Right cardiac atrium (tissue), 5 donors: ENCODE results near the gene NOX4. TPM values are rescaled to one million over a fixed set of nuclear protein-coding genes. Genes with fewer than 3 reads are reported as not detected.
"Not testable (repeated sequence)": the region's sequence is repeated elsewhere in the genome, so short reads cannot be mapped to it uniquely, and the experiment has no call there.

Experiments used
- ATAC-seq, 2 donors: fragments of 200-7000 bp; cut with Tn5 transposase; one replicate each; pipeline versions ENCODE4 v1.8.0 to v1.9.1; 2020; ENCODE audit warnings: moderate library complexity in 2 of 2, mild to moderate bottlenecking in 1 of 2
- DNase-seq, 3 donors: peaks; one replicate each; pipeline ENCODE4 v3.0.0-alpha.2; 2020
- H3K27ac ChIP-seq: one replicate; pipeline ENCODE4 v1.5.1; 2013; ENCODE audit warnings: mild to moderate bottlenecking, low read length, control low read depth, moderate library complexity
- H3K27me3 ChIP-seq: one replicate; pipeline ENCODE4 v1.6.1; 2013; ENCODE audit not compliant: control insufficient read depth, insufficient read depth
- H3K4me1 ChIP-seq: one replicate; pipeline ENCODE4 v1.6.1; 2013; ENCODE audit warnings: low read length; ENCODE audit not compliant: control insufficient read depth, insufficient read depth
- H3K4me3 ChIP-seq: one replicate; pipeline ENCODE4 v1.5.1; 2013; ENCODE audit warnings: low read length, control low read depth
- H3K9me3 ChIP-seq: one replicate; pipeline ENCODE4 v1.6.1; 2013; ENCODE audit warnings: low read length; ENCODE audit not compliant: control insufficient read depth
- WGBS: extraction: QIAGEN DNeasy Blood & Tissue Kit; methylation state at CpG from one replicate; pipeline ENCODE4 v1.1.7; 2013; 5-methylcytosine and 5-hydroxymethylcytosine counted together
- intact Hi-C, 4 donors: fragments of 100-400 bp; cut with DNase I; formaldehyde crosslinking; loops; one replicate each; pipeline versions ENCODE4 v1.11.0 to v1.14.0; 2022 to 2023
- polyA plus RNA-seq: library from polyadenylated mRNA; stranded (reverse); fragments of 200-250 nt; gene quantifications from one replicate; pipeline ENCODE4 v1.2.3, GENCODE V29; 2013
- total RNA-seq, 4 donors: library from RNA; stranded (reverse); fragmentation: NEBNext Ultra II Directional; extraction: Animal tissue kit (Norgen Biotek cat#: 25700); gene quantifications; one replicate each; pipeline ENCODE4 v1.2.1, GENCODE V29; 2021
- donor health status: healthy with polysubstance abuse.
- donor health status: DM: no; HTN: yes; CAD: no.
- donor health status: DM: no; HTN: no; CAD: no.
- donor health status: DM: no; HTN: yes; CAD: no; lungs with severe emphysema.
- donor health status: DM: yes; HTN: yes; CAD: no.

The NOX4 gene
- total and polyA plus RNA-seq, 5 donors = 4.7 to 9.3 (median 7.6) TPM

DNA sequence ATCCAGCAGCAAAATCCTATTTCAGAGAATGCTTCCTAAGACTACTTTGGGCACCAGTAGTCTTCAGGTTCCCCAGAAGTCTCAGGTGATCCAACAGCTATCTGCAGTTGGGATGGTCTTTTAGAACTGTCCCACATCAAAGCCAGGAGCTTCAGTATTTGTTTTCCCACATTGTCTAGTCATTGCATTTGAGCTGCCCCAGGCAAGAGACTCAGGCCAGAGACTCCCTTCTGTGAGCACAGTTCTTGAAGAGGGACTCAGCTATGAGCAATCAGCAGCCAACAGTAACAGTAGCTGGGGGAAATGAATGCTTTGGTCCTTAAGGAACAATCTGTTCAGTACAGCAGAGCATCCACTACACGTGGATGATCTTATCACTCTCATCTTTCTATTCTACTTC is 188.1 kb downstream of the NOX4 start:
- not testable (repeated sequence) for ATAC-seq

DNA sequence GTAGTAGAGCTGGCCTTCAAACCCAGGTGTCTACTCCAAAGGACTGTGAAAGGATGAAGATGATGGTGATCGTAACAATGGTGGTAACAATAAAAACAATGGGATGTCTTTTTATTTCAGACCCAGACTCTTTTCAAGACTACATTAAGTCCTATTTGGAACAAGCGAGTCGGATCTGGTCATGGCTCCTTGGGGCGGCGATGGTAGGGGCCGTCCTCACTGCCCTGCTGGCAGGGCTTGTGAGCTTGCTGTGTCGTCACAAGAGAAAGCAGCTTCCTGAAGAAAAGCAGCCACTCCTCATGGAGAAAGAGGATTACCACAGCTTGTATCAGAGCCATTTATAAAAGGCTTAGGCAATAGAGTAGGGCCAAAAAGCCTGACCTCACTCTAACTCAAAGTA is 196.2 kb downstream of the NOX4 start:
- ATAC-seq, intact Hi-C loops, H3K27ac ChIP-seq, H3K27me3 ChIP-seq, H3K4me3 ChIP-seq, H3K4me1 ChIP-seq, H3K9me3 ChIP-seq: not testable (repeated sequence)
- DNase-seq = peak in 1 of 3 donors; percentile 36
- WGBS = 96% methylated on average over 7 of the region's 7 CpGs

More for the DNA sequence above, 188.1 kb downstream of the NOX4 start:
- intact Hi-C loops, H3K4me3 ChIP-seq, H3K4me1 ChIP-seq, H3K9me3 ChIP-seq, DNase-seq, H3K27ac ChIP-seq, H3K27me3 ChIP-seq: not testable (repeated sequence)
- WGBS = 45% methylated on average over 1 of the region's 1 CpG

DNA sequence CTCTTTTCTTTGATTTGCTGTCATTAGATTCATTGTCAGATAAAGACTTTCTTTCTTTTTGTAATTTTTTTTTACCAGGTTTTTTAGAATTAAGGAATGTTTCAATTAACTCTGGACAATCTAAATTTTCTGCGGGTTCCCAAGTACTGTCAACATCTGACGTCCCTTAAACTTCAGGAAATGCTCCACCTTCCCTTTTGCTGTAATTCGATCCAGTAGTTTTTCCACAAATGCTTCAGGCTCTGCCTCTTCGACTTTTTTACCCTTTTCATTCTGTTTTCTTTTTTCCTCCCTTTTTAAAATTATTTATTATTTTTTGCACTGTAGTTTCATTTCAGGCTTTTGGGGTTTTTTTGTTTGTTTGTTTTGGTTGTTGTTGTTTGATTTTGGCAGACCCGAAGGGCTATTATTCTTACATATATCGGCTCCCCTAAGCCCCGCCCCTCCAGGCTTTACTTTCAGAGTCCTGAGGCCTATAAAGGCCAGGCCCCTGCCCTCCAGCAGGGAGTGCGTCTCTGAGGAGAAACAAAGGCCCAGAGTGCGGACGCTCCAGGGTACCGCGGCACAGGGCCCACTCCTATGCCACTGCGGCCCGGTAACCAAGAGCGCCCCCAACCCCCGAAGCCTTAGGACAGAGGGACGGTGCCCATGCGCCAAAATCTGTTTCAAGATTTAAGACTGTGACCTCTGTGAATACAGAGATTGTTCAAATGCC is 197.1 kb downstream of the NOX4 start:
- Histone ChIP-seq H3K27ac (no peak overlapping the region), H3K27me3 (no peaks in the 10 kb centered on the region), H3K9me3 (no peaks in the 10 kb centered on the region), H3K4me1 (no peaks in the 10 kb centered on the region), H3K4me3 (peak overlapping the region; percentile 23)
- DNase-seq = peak; percentile 7 to 70 (median 51)
- ATAC-seq = peak in 1 of 2 donors; percentile 55
- WGBS = 30% methylated on average over 18 of the region's 18 CpGs
- intact Hi-C loops = no loop called here

DNA sequence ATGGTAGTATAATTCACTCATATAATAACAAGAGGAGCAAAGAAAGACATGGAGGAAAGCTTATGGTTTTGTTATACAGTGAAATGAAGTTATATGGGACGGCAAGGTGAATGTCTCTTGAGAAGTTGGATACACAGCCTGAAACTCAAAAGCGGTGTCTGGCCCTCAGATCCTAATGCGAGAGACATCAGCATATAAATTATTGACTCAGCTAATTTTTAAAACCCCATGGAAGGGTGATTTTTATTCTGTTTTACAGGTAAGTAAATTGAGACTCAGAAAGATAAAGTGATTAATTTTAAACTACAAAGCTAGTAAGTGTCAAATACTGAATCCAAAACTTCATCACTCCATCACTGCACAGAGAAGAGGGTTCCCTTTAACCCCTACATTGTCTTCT is 203.2 kb downstream of the NOX4 start:
- DNase-seq, H3K27me3 ChIP-seq, intact Hi-C loops, H3K9me3 ChIP-seq, ATAC-seq, H3K4me1 ChIP-seq, H3K27ac ChIP-seq, H3K4me3 ChIP-seq: not testable (repeated sequence)
- 95% methylated on average over 3 of the region's 3 CpGs for WGBS

DNA sequence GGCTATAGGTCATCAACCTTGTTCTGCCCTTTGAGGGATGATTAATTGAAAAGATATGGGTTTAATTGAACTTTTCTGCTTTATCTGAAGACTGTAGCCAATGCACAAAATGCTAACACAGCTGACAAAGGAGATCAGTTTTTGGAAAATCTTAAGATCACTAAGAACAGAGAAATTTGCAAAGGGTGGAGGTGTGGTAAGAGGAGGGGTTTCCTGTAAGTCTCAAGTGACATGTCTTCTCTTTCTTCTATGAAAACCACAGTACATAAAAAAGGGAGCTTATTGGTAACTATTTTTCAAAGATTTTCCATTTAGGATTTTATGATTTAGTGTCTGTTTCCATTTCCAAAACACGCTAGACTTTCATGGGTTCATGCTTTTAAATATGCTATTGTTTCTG is 204.6 kb downstream of the NOX4 start:
- DNase-seq, H3K4me3 ChIP-seq, H3K9me3 ChIP-seq, ATAC-seq, H3K27ac ChIP-seq, H3K27me3 ChIP-seq, H3K4me1 ChIP-seq, intact Hi-C loops: not testable (repeated sequence)
- 89% methylated on average over 1 of the region's 1 CpG for WGBS

DNA sequence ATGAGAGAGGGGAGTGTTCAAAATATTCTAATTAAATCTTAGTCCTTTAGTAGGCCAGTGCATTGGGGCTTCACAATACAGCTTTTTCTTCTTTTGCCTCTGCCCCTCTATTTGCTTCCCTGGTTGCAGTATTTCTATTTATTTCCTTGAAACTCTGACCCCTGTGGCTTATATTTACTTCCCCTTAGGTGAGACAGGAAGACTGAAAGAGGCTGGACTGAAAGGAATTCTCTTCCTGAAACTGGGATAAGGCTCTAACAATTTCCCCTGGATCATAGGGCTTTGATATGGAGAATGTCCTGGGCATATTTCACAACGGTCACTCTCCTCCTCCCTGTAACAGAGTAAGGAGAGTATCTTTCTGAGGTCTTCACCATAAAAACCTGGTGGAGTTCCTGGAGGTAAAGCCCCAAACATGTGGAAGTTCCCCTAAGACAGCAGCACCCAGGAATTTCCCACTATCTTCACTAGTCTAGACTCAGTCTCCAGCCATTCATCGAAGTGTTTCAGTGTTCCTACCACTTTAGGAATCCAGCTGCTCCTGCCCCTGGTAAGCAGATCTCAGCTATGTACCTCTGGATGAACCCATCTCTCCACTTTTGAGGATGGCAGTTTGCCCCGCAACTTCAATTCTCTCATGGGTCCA is 210.0 kb downstream of the NOX4 start:
- intact Hi-C loops, H3K9me3 ChIP-seq, DNase-seq, ATAC-seq, H3K4me1 ChIP-seq, H3K27me3 ChIP-seq, H3K27ac ChIP-seq, H3K4me3 ChIP-seq: not testable (repeated sequence)
- 74% methylated on average over 3 of the region's 3 CpGs for WGBS

DNA sequence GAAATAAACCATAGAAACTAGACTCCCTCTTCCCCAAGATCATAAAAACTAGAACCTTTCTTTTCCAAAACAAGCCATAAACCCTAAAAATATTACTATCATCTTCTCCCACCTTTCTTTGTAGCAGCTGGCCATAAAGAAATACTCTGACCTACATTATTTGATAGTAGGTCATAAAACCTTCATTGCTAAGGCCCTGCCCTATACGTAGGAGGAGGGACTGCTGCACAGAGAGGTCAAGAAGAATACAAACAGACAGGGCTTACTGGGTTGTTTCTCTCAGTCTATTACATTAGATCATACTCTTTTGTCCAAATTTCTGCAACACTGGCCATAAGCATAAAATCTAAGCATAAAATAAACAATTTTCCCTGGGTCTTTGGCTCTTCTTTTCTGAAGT is 212.0 kb downstream of the NOX4 start:
- intact Hi-C loops = no loop called here
- WGBS = 92% methylated on average over 1 of the region's 1 CpG

DNA sequence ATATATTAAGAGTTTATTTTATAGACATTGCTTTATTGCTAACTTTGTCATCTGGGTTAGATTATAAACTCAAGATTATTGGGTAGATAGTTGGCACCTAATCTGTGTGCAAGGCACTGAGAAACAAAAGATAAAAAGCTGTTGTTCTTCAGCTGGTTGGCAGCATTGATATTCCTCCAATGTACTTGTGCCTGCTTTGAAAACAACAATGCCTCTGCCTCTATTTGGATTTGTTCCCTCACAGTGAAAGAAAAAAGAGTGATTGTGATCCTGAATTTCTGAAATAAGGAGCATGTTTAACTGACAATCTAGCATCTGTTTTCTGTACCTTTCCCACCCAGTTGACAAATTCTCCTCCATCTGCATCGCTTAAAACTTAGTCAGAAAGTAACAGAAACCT is 215.2 kb downstream of the NOX4 start:
- 69% methylated on average over 1 of the region's 1 CpG for WGBS
- ATAC-seq (no peak), DNase-seq (no peak)
- H3K4me3 ChIP-seq = no peak overlapping the region
- H3K27ac ChIP-seq = no peak overlapping the region
- no peaks in the 10 kb centered on the region for H3K27me3 ChIP-seq
- intact Hi-C loops = no loop called here
- no peaks in the 10 kb centered on the region for H3K4me1 ChIP-seq
- H3K9me3 ChIP-seq = no peaks in the 10 kb centered on the region

More for the DNA sequence above, 212.0 kb downstream of the NOX4 start:
- DNase-seq = no peak
- ATAC-seq = no peak
- Histone ChIP-seq H3K4me3 (no peak overlapping the region), H3K9me3 (no peaks in the 10 kb centered on the region), H3K27me3 (no peaks in the 10 kb centered on the region), H3K27ac (no peak overlapping the region), H3K4me1 (no peaks in the 10 kb centered on the region)

Other genes starting within 250 kb of the NOX4 start
- not detected for gene TRIM77, start 218.9 kb upstream of the NOX4 start, total RNA-seq
- gene TRIM77, start 218.9 kb upstream of the NOX4 start, polyA plus RNA-seq = not detected